ENCODE results near the gene DFFA. TPM values are rescaled to one million over a fixed set of nuclear protein-coding genes. Genes with fewer than 3 reads are reported as not detected.

DFFA gene
- 57.6 and 58.5 TPM in 2 replicates for total RNA-seq (ENCODE audit: low replicate concordance)

- Histone ChIP-seq H3K4me2 (peak within 1 kb of the TSS; percentile 85), H3K36me3 (no peaks in the 10 kb centered on the region), H3K4me3 (peak within 1 kb of the TSS; percentile 69), H3K4me1 (peaks cover 19% of the 10 kb centered on the region), H3K79me2 (ENCODE audit: low read depth) (peaks cover 55% of the 10 kb centered on the region), H3K27ac (no peak within 1 kb of the TSS), H3F3A (ENCODE audit: low read depth) (peaks cover 14% of the 10 kb centered on the region), H3K9ac (peak within 1 kb of the TSS; percentile 42), H4K20me1 (ENCODE audit: low read depth) (peaks cover 23% of the 10 kb centered on the region), H3K9me3 (ENCODE audit: low read depth) (no peaks in the 10 kb centered on the region), H3K27me3 (no peaks in the 10 kb centered on the region), H2AFZ (replicated peaks) (peak within 1 kb of the TSS; percentile 100)
- peaks cover 34% of the 10 kb centered on the region for H3K4me1 Mint-ChIP-seq
- H3K27me3 Mint-ChIP-seq (ENCODE audit: insufficient read depth, low read depth), result peaks cover 2% of the 10 kb centered on the region
- no peaks in the 10 kb centered on the region for H3K9me3 Mint-ChIP-seq
- DNase-seq (ENCODE audit: low spot score), result peak; percentile 98
- H3K4me3 Mint-ChIP-seq, result peak within 1 kb of the TSS; percentile 96
- H3K36me3 Mint-ChIP-seq, result peaks cover 8% of the 10 kb centered on the region
- peak; percentile 16 for TF ChIP-seq CTCF (IDR thresholded peaks at IDR 0.05)
- no peak for TF ChIP-seq EZH2 (IDR thresholded peaks at IDR 0.05)
- no peak for TF ChIP-seq EZH2phosphoT487 (IDR thresholded peaks at IDR 0.05)
- peak within 1 kb of the TSS; percentile 60 for H3K27ac Mint-ChIP-seq
Observed at GRCh38 chr1:10472220-10473144, at the start of gene DFFA. TSS of gene DFFA (minus strand) at chr1:10472529. CDS start at chr1:10472458, 71 bp downstream.

DNA sequence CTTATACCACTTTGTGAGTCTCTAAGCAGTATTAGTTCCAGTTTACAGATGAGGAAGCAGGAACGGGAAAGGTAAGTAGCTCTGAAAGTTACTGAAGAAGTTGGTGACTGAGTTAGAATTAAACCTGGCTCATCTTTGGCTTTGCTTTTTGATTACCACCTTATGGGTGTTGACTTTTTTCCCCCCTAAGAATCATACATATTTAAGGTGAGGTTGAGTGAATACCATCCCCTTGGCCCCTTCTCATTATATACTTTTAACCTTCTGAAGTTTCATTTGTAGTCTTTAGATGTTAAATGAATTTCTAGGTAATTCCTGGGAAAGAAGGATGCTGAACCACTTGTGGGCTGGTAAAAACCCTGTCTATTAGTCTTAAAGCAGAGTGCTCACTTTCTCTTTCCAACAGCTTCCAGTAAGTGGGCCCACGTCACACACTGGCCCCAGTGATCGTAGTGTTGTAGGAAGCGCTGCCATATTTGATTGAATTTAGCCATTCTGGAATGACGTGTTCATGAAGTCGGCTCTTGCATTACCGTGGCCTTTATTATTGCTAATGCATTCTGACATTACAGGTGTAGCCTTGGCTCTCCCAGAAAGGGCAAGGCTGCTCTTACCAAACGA, 49.3 kb upstream of the DFFA start:
- H3K27ac ChIP-seq, result no peak overlapping the region
- H3K4me3 ChIP-seq, result no peak overlapping the region
- H2AFZ ChIP-seq (replicated peaks), result no peak overlapping the region
- no peaks in the 10 kb centered on the region for H3K27me3 ChIP-seq
- Mint-ChIP-seq H3K27me3 (ENCODE audit: insufficient read depth, low read depth) (peaks cover 2% of the 10 kb centered on the region), H3K4me3 (no peak overlapping the region), H3K27ac (no peak overlapping the region), H3K9me3 (no peaks in the 10 kb centered on the region), H3K4me1 (peaks cover 37% of the 10 kb centered on the region), H3K36me3 (no peaks in the 10 kb centered on the region)
- H3K36me3 ChIP-seq, result no peaks in the 10 kb centered on the region
- H4K20me1 ChIP-seq (ENCODE audit: low read depth), result peaks cover 72% of the 10 kb centered on the region
- H3K4me2 ChIP-seq, result no peak overlapping the region
- TF ChIP-seq EZH2 (IDR thresholded peaks at IDR 0.05) (no peak), CTCF (IDR thresholded peaks at IDR 0.05) (no peak), EZH2phosphoT487 (IDR thresholded peaks at IDR 0.05) (no peak)
- no peak for DNase-seq (ENCODE audit: low spot score)
- H3K79me2 ChIP-seq (ENCODE audit: low read depth), result peaks cover 81% of the 10 kb centered on the region
- H3K9me3 ChIP-seq (ENCODE audit: low read depth), result no peaks in the 10 kb centered on the region
- no peak overlapping the region for H3K9ac ChIP-seq
- peaks cover 18% of the 10 kb centered on the region for H3F3A ChIP-seq (ENCODE audit: low read depth)
- peaks cover 25% of the 10 kb centered on the region for H3K4me1 ChIP-seq

DNA sequence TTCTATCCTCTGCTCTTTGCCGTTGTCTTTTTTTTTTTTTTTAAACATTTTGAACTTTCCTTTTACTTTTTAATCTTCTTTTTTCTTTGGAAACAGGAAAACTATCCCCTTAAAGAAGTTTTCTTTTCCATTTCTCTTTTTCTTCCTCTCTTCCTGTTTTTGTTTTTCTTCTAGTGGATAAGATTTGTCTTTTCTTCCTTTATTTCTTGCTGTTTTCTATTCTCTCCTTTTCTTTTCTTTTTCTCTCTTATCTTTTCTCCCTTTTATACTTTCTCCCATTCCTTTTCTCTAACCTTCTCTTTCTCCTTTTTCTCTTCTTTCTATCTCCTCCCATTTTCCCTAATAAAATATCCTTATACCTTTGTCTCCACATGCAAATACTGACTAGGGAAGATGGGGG, 48.6 kb upstream of the DFFA start:
- Mint-ChIP-seq H3K27me3 (ENCODE audit: insufficient read depth, low read depth) (peaks cover 2% of the 10 kb centered on the region), H3K36me3 (no peaks in the 10 kb centered on the region), H3K9me3 (no peaks in the 10 kb centered on the region), H3K27ac (no peak overlapping the region), H3K4me3 (no peak overlapping the region), H3K4me1 (peaks cover 44% of the 10 kb centered on the region)
- H3F3A ChIP-seq (ENCODE audit: low read depth), result peaks cover 18% of the 10 kb centered on the region
- TF ChIP-seq EZH2phosphoT487 (IDR thresholded peaks at IDR 0.05) (no peak), EZH2 (IDR thresholded peaks at IDR 0.05) (no peak), CTCF (IDR thresholded peaks at IDR 0.05) (no peak)
- H3K27ac ChIP-seq, result no peak overlapping the region
- H2AFZ ChIP-seq (replicated peaks), result no peak overlapping the region
- H4K20me1 ChIP-seq (ENCODE audit: low read depth), result peaks cover 79% of the 10 kb centered on the region
- H3K4me1 ChIP-seq, result peaks cover 29% of the 10 kb centered on the region
- no peak overlapping the region for H3K4me3 ChIP-seq
- no peak for DNase-seq (ENCODE audit: low spot score)
- no peaks in the 10 kb centered on the region for H3K36me3 ChIP-seq
- H3K79me2 ChIP-seq (ENCODE audit: low read depth), result peaks cover 84% of the 10 kb centered on the region
- H3K27me3 ChIP-seq, result no peaks in the 10 kb centered on the region
- H3K9ac ChIP-seq, result no peak overlapping the region
- H3K4me2 ChIP-seq, result no peak overlapping the region
- H3K9me3 ChIP-seq (ENCODE audit: low read depth), result no peaks in the 10 kb centered on the region

Measured in neural progenitor cell (in vitro differentiated cells).